DOHH2 (cell line): ENCODE data around the gene COL20A1.

ENCODE experiments used
- H3F3A ChIP-seq: fragments of 200-600 bp; sonication (generic), shearing (Covaris generic); 2 replicates; pipeline ENCODE4 v1.6.0; 2016; ENCODE audit warnings: antibody characterized with exemption, mild to moderate bottlenecking; ENCODE audit not compliant: control insufficient read depth, insufficient read depth
- H3K27ac ChIP-seq: fragments of 200-600 bp; sonication (generic); 2 replicates; pipeline ENCODE4 v1.5.1; 2014; ENCODE audit warnings: low read depth, mild to moderate bottlenecking, low read length, moderate library complexity
- H3K27me3 ChIP-seq: fragments of 200-600 bp; sonication (generic); 2 replicates; pipeline ENCODE4 v1.6.1; 2014; ENCODE audit warnings: mild to moderate bottlenecking, low read length, mixed read lengths; ENCODE audit not compliant: control insufficient read depth
- H3K36me3 ChIP-seq: fragments of 200-600 bp; sonication (generic); 2 replicates; pipeline ENCODE4 v1.6.1; 2014; ENCODE audit warnings: mild to moderate bottlenecking, low read length, moderate library complexity, mixed read lengths; ENCODE audit not compliant: control insufficient read depth
- H3K4me1 ChIP-seq: fragments of 200-600 bp; sonication (generic); 2 replicates; pipeline ENCODE4 v1.6.1; 2014; ENCODE audit warnings: mild to moderate bottlenecking, low read length, mixed read lengths; ENCODE audit not compliant: control insufficient read depth
- H3K4me2 ChIP-seq: fragments of 200-600 bp; sonication (generic); 2 replicates; pipeline ENCODE4 v1.6.0; 2014; ENCODE audit warnings: mild to moderate bottlenecking, low read length, moderate library complexity
- H3K4me3 ChIP-seq: fragments of 200-600 bp; sonication (generic); 2 replicates; pipeline ENCODE4 v1.5.1; 2014; ENCODE audit warnings: mild to moderate bottlenecking, low read length, mixed read lengths
- H3K79me2 ChIP-seq: fragments of 200-600 bp; sonication (generic); 2 replicates; pipeline ENCODE4 v1.6.1; 2014; ENCODE audit warnings: mild to moderate bottlenecking, low read length, mixed read lengths; ENCODE audit not compliant: control insufficient read depth
- H3K9me2 ChIP-seq: fragments of 200-600 bp; sonication (generic); replicated peaks from 2 replicates; pipeline ENCODE4 v1.6.1; 2014; ENCODE audit warnings: mild to moderate bottlenecking, low read length, mixed read lengths; ENCODE audit not compliant: control insufficient read depth
- H3K9me3 ChIP-seq: fragments of 200-600 bp; sonication (generic); 2 replicates; pipeline ENCODE4 v1.6.1; 2014; ENCODE audit warnings: antibody characterized with exemption, low read length, mixed read lengths; ENCODE audit not compliant: control insufficient read depth, insufficient read depth
- H4K20me1 ChIP-seq: fragments of 200-600 bp; sonication (generic); 2 replicates; pipeline ENCODE4 v1.6.0; 2014; ENCODE audit warnings: low read depth, mild to moderate bottlenecking, antibody characterized with exemption, low read length, moderate library complexity; ENCODE audit not compliant: control insufficient read depth, insufficient read depth
- CTCF ChIP-seq: fragments of 200-600 bp; sonication (generic); IDR thresholded peaks from one replicate; pipeline ENCODE4 v1.5.1; 2014; ENCODE audit warnings: antibody characterized with exemption, mild to moderate bottlenecking, low read depth, low read length; ENCODE audit not compliant: poor library complexity, severe bottlenecking
- EZH2phosphoT487 ChIP-seq: fragments of 200-600 bp; sonication (generic); IDR thresholded peaks from 2 replicates; pipeline ENCODE4 v1.6.1; 2017; ENCODE audit warnings: borderline replicate concordance, mild to moderate bottlenecking, antibody characterized with exemption, low read length, moderate library complexity, mixed read lengths

Gene COL20A1

GRCh38 chr20:63275825-63276224, 17.2 kb upstream of the COL20A1 start:
- TF ChIP-seq EZH2phosphoT487 = no peak
- TF ChIP-seq CTCF = no peak
- Histone ChIP-seq H3K4me1 (peaks cover 12% of the 10 kb centered on the region), H3K4me2 (no peak overlapping the region), H3F3A (no peaks in the 10 kb centered on the region), H3K4me3 (no peak overlapping the region), H3K27ac (no peak overlapping the region), H3K79me2 (peaks cover 46% of the 10 kb centered on the region), H4K20me1 (peaks cover 12% of the 10 kb centered on the region), H3K9me3 (no peaks in the 10 kb centered on the region), H3K27me3 (no peaks in the 10 kb centered on the region), H3K9me2 (no peaks in the 10 kb centered on the region), H3K36me3 (peaks cover 32% of the 10 kb centered on the region)

GRCh38 chr20:63276956-63277355, 16.0 kb upstream of the COL20A1 start:
- H4K20me1 ChIP-seq = peaks cover 12% of the 10 kb centered on the region
- H3K9me2 ChIP-seq = no peaks in the 10 kb centered on the region
- H3K27me3 ChIP-seq = no peaks in the 10 kb centered on the region
- H3K79me2 ChIP-seq = peaks cover 46% of the 10 kb centered on the region
- peaks cover 37% of the 10 kb centered on the region for H3K36me3 ChIP-seq
- H3K9me3 ChIP-seq = no peaks in the 10 kb centered on the region
- H3K4me3 ChIP-seq = no peak overlapping the region
- H3K4me2 ChIP-seq = no peak overlapping the region
- no peak for TF ChIP-seq EZH2phosphoT487
- no peak for TF ChIP-seq CTCF
- H3K27ac ChIP-seq = no peak overlapping the region
- no peaks in the 10 kb centered on the region for H3F3A ChIP-seq
- peaks cover 8% of the 10 kb centered on the region for H3K4me1 ChIP-seq

GRCh38 chr20:63277466-63278272, 15.3 kb upstream of the COL20A1 start:
- Histone ChIP-seq H3K9me3 (no peaks in the 10 kb centered on the region), H3K36me3 (peaks cover 37% of the 10 kb centered on the region), H3K4me2 (no peak overlapping the region), H3F3A (no peaks in the 10 kb centered on the region), H3K79me2 (peaks cover 45% of the 10 kb centered on the region), H4K20me1 (peaks cover 12% of the 10 kb centered on the region), H3K27me3 (no peaks in the 10 kb centered on the region), H3K4me1 (peaks cover 7% of the 10 kb centered on the region), H3K4me3 (no peak overlapping the region), H3K27ac (no peak overlapping the region), H3K9me2 (no peaks in the 10 kb centered on the region)
- no peak for TF ChIP-seq EZH2phosphoT487
- no peak for TF ChIP-seq CTCF
